Hepatocyte (in vitro differentiated cells): Measurements from ENCODE around the gene PPP1R12A. TPM values are rescaled to one million over a fixed set of nuclear protein-coding genes. Genes with fewer than 3 reads are reported as not detected.

Experiments
- DNase-seq: peaks from one replicate; pipeline ENCODE4 v3.0.0-alpha.2; 2016; ENCODE audit warnings: low spot score
- H2AFZ ChIP-seq: fragments of 200-600 bp; sonication (generic); 2 replicates; pipeline ENCODE4 v1.6.0; 2016; ENCODE audit warnings: antibody characterized with exemption, mild to moderate bottlenecking
- H3K27ac ChIP-seq: fragments of 200-600 bp; sonication (generic); 2 replicates; pipeline ENCODE4 v1.5.1; 2016; ENCODE audit warnings: mild to moderate bottlenecking
- H3K27me3 ChIP-seq: fragments of 200-600 bp; sonication (generic); 2 replicates; pipeline ENCODE4 v1.6.1; 2016
- H3K36me3 ChIP-seq: fragments of 200-600 bp; sonication (generic); replicated peaks from 2 replicates; pipeline ENCODE4 v1.5.1; 2016; ENCODE audit warnings: low read depth; ENCODE audit not compliant: insufficient read depth
- H3K4me1 ChIP-seq: fragments of 200-600 bp; sonication (generic); 2 replicates; pipeline ENCODE4 v1.5.1; 2016; ENCODE audit warnings: mild to moderate bottlenecking, moderate library complexity; ENCODE audit not compliant: insufficient read depth
- H3K4me2 ChIP-seq: fragments of 200-600 bp; sonication (generic); 2 replicates; pipeline ENCODE4 v1.6.0; 2016
- H3K4me3 ChIP-seq: fragments of 200-600 bp; sonication (generic); 2 replicates; pipeline ENCODE4 v1.5.1; 2016; ENCODE audit warnings: mild to moderate bottlenecking
- H3K79me2 ChIP-seq: fragments of 200-600 bp; sonication (generic); 2 replicates; pipeline ENCODE4 v1.6.0; 2017; ENCODE audit warnings: mild to moderate bottlenecking
- H3K9me2 ChIP-seq: fragments of 200-600 bp; sonication (generic); replicated peaks from 2 replicates; pipeline ENCODE4 v1.6.0; 2017; ENCODE audit warnings: mild to moderate bottlenecking; ENCODE audit not compliant: insufficient read depth
- H3K9me3 ChIP-seq: fragments of 200-600 bp; sonication (generic); 2 replicates; pipeline ENCODE4 v1.5.1; 2016; ENCODE audit warnings: low read depth, mild to moderate bottlenecking
- H4K20me1 ChIP-seq: fragments of 200-600 bp; sonication (generic); 2 replicates; pipeline ENCODE4 v1.6.0; 2016; ENCODE audit warnings: mild to moderate bottlenecking; ENCODE audit not compliant: insufficient read depth, poor library complexity, severe bottlenecking
- EZH2 ChIP-seq: fragments of 200-600 bp; sonication (generic); IDR thresholded peaks from 2 replicates; pipeline ENCODE4 v1.6.1; 2016; ENCODE audit warnings: antibody characterized with exemption, mild to moderate bottlenecking, borderline replicate concordance
- EZH2phosphoT487 ChIP-seq: fragments of 200-600 bp; sonication (generic); IDR thresholded peaks from one replicate; pipeline ENCODE4 v1.6.1; 2018; ENCODE audit warnings: antibody characterized with exemption, mild to moderate bottlenecking, low read depth, moderate library complexity; ENCODE audit not compliant: unreplicated experiment, severe bottlenecking
- WGBS: methylation state at CpG from one replicate; pipeline ENCODE4 v1.1.6; 2016; ENCODE audit warnings: low lambda C conversion rate; ENCODE audit errors: missing lambda C conversion rate; 5-methylcytosine and 5-hydroxymethylcytosine counted together
- polyA plus RNA-seq: library from polyadenylated mRNA; unstranded; fragments of >200 nt; fragmentation: Nextera tagmentation; extraction: Ambion mirVana; gene quantifications from 2 replicates; pipeline ENCODE4 v1.2.1, GENCODE V29; 2016
- total RNA-seq: library from RNA; depleted of rRNA; stranded (reverse); fragments of >200 nt; gene quantifications from 2 replicates; pipeline ENCODE4 v1.2.3, GENCODE V29; 2014
- TF ChIP-seq, protein P1 (sequence below): fragments of 200-600 bp; sonication (generic); IDR thresholded peaks from 2 replicates; pipeline ENCODE4 v1.5.1; 2016; ENCODE audit warnings: antibody characterized with exemption, mild to moderate bottlenecking; ENCODE audit not compliant: poor library complexity

Gene PPP1R12A
- total and polyA plus RNA-seq, 2 experiments from 2014 or later: 71.7 to 74.0 TPM

DNA sequence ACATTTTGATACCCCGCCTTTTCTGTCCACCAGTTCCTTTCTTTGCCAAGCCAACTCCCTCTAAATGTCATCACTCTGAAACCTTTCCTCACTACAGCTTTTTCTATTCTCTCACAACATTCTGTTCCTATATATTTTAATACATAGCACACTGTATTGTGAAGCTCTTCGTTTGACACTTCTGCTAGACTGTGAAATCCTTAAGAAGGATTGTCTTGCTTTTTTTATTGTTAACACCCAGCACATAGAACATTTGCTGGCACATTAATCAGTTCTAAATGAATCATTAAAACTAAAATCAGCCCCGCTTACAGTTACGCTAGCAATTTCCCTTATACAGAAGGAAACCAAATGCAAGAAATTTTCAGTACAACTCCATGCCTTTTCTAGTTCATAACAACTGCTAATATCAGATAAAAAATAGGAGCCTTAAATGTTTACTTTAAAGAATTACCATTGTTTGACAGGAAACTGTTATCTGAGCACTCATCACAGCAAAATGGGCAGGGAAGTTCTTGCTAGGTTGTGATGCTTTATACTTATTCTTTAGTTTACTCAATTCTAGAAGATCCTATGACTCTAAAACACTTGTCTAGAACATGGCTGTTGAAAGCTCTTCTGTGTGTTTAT lies 93.5 kb downstream of the PPP1R12A start:
- Histone ChIP-seq H3K36me3 (no peaks in the 10 kb centered on the region), H3K27me3 (no peaks in the 10 kb centered on the region), H2AFZ (no peak overlapping the region), H3K79me2 (peaks cover 76% of the 10 kb centered on the region), H3K27ac (no peak overlapping the region), H3K4me2 (no peak overlapping the region), H3K9me3 (no peaks in the 10 kb centered on the region), H4K20me1 (no peaks in the 10 kb centered on the region), H3K4me3 (no peak overlapping the region), H3K9me2 (no peaks in the 10 kb centered on the region), H3K4me1 (no peaks in the 10 kb centered on the region)
- WGBS: 96% methylated on average over 4 of the region's 4 CpGs
- DNase-seq: no peak
- TF ChIP-seq EZH2phosphoT487 (no peak), EZH2 (no peak)
- TF ChIP-seq, protein P1, sequence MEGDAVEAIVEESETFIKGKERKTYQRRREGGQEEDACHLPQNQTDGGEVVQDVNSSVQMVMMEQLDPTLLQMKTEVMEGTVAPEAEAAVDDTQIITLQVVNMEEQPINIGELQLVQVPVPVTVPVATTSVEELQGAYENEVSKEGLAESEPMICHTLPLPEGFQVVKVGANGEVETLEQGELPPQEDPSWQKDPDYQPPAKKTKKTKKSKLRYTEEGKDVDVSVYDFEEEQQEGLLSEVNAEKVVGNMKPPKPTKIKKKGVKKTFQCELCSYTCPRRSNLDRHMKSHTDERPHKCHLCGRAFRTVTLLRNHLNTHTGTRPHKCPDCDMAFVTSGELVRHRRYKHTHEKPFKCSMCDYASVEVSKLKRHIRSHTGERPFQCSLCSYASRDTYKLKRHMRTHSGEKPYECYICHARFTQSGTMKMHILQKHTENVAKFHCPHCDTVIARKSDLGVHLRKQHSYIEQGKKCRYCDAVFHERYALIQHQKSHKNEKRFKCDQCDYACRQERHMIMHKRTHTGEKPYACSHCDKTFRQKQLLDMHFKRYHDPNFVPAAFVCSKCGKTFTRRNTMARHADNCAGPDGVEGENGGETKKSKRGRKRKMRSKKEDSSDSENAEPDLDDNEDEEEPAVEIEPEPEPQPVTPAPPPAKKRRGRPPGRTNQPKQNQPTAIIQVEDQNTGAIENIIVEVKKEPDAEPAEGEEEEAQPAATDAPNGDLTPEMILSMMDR: no peak

- H3K36me3 ChIP-seq: no peaks in the 10 kb centered on the region
- no peaks in the 10 kb centered on the region for H3K27me3 ChIP-seq
- H3K79me2 ChIP-seq: peaks cover 74% of the 10 kb centered on the region
- no peak overlapping the region for H3K4me3 ChIP-seq
- no peaks in the 10 kb centered on the region for H3K9me2 ChIP-seq
- H3K9me3 ChIP-seq: no peaks in the 10 kb centered on the region
- peaks cover 8% of the 10 kb centered on the region for H4K20me1 ChIP-seq
- TF ChIP-seq EZH2 (no peak), EZH2phosphoT487 (no peak)
- TF ChIP-seq, protein P1: no peak
- DNase-seq: no peak
- no peaks in the 10 kb centered on the region for H3K4me1 ChIP-seq
- 97% methylated on average over 3 of the region's 3 CpGs for WGBS
- no peak overlapping the region for H3K27ac ChIP-seq
- H2AFZ ChIP-seq: no peak overlapping the region
- H3K4me2 ChIP-seq: no peak overlapping the region
These were observed 96.5 kb downstream of the PPP1R12A start for GRCh38 chr12:79838359-79838758.

- no peaks in the 10 kb centered on the region for H3K9me2 ChIP-seq
- peaks cover 9% of the 10 kb centered on the region for H4K20me1 ChIP-seq
- H3K36me3 ChIP-seq: no peaks in the 10 kb centered on the region
- no peak overlapping the region for H3K27ac ChIP-seq
- no peak overlapping the region for H3K4me2 ChIP-seq
- no peaks in the 10 kb centered on the region for H3K9me3 ChIP-seq
- TF ChIP-seq EZH2 (no peak), EZH2phosphoT487 (no peak)
- TF ChIP-seq, protein P1: no peak
- 96% methylated on average over 5 of the region's 5 CpGs for WGBS
- no peak overlapping the region for H2AFZ ChIP-seq
- H3K79me2 ChIP-seq: peaks cover 74% of the 10 kb centered on the region
- H3K4me1 ChIP-seq: no peaks in the 10 kb centered on the region
- no peak overlapping the region for H3K4me3 ChIP-seq
- no peaks in the 10 kb centered on the region for H3K27me3 ChIP-seq
- DNase-seq: no peak
These were observed 97.3 kb downstream of the PPP1R12A start for GRCh38 chr12:79837575-79837974.
